Suprapubic skin (tissue), 3 donors: ENCODE data around the gene RERE.

Experiments used
- CTCF ChIP-seq, 2 donors: fragments of 200-600 bp in 1 of 2; fragments of 450-650 bp in 1 of 2; sonication (generic) in 1 of 2; IDR thresholded peaks; one replicate each; pipeline ENCODE4 v1.5.1; 2016 to 2019; ENCODE audit warnings: antibody characterized with exemption in 2 of 2, mild to moderate bottlenecking in 1 of 2, moderate library complexity in 1 of 2
- EP300 ChIP-seq: sonication (generic); formaldehyde crosslinking; IDR thresholded peaks from one replicate; pipeline ENCODE4 v1.6.1; 2017; ENCODE audit warnings: antibody characterized with exemption
- POLR2A ChIP-seq, 2 donors: fragments of 450-650 bp; IDR thresholded peaks; one replicate each; pipeline ENCODE4 v1.6.1; 2017; ENCODE audit warnings: antibody characterized with exemption in 2 of 2, mild to moderate bottlenecking in 2 of 2, moderate library complexity in 2 of 2

DNA sequence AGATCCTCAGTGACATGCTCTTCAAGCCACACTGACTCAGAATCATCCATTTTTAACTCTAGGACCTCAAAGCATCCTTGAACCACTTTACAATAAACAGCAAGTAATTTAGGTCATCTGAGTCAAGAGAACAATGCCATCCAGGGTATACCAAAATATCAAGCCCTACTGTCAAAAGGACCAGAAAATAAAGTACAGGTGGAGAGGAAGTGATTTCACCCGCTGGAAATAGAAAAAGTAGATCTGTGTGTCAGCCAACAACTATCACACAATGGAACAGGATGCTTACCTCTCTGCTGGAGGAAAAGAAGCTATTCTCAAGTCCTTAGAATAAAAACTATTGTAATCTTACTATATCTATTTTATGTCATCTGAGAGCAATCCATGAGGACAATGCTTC lies 37.0 kb downstream of the RERE start:
- TF ChIP-seq POLR2A (IDR thresholded peaks at IDR 0.05) (no peak), CTCF (IDR thresholded peaks at IDR 0.05) (no peak), EP300 (no peak)
